Measurements from ENCODE around the gene RBM4B. TPM values are rescaled to one million over a fixed set of nuclear protein-coding genes. Genes with fewer than 3 reads are reported as not detected.
A peak's percentile ranks its signal among the peaks of the same experiment; 100 is the strongest.

Gene RBM4B
- total RNA-seq, 1 experiment from 2014 or later = 9.5 TPM

DNA sequence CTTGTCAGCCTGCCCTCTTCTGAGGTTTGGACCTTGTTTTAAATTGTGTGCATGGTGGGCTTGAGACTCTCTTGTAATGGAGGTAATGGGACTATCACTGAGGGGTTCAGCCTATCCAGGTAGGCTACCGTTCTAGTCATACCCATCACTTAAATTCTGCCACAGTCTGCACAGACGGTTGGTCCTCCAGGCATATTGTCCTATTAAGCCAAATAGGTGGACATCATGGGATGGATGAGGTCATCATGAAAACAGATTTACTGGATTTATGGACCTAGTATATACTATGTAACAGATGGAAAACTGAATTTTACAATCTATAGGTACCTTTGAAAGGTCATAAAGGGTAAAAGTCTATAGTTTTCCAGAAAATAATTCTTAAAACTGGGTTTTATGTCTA is 48.3 kb downstream of the RBM4B start:
- ChIA-PET CTCF (interaction anchor here (1.0 to 1.1 kb wide), 2 partner anchors 10 to 40 kb away, joined by 5 to 8 read pairs; no protein-coding TSS in a partner anchor), POLR2A (interaction anchor here (0.9 to 21.3 kb wide), 3 partner anchors 8 to 27 kb away, joined by 3 to 420 read pairs (median 420); partner anchors contain the start of genes RBM14 and RBM4)
- Mint-ChIP-seq H3K4me3 (ENCODE audit: unreplicated experiment) (no peak overlapping the region), H3K9me3 (ENCODE audit: unreplicated experiment) (no peaks in the 10 kb centered on the region), H3K36me3 (ENCODE audit: insufficient read depth, unreplicated experiment) (peaks cover 92% of the 10 kb centered on the region), H3K27me3 (ENCODE audit: insufficient read depth, unreplicated experiment) (no peaks in the 10 kb centered on the region), H3K4me1 (ENCODE audit: insufficient read depth, unreplicated experiment) (peaks cover 5% of the 10 kb centered on the region), H3K27ac (ENCODE audit: low read depth, unreplicated experiment) (no peak overlapping the region)
- DNase-seq (ENCODE audit: unreplicated experiment) = no peak
- no TSS peak for BruUV-seq (replicated peaks)
- intact Hi-C loops (cut with micrococcal nuclease) = no loop called here
- TF ChIP-seq, protein P1, sequence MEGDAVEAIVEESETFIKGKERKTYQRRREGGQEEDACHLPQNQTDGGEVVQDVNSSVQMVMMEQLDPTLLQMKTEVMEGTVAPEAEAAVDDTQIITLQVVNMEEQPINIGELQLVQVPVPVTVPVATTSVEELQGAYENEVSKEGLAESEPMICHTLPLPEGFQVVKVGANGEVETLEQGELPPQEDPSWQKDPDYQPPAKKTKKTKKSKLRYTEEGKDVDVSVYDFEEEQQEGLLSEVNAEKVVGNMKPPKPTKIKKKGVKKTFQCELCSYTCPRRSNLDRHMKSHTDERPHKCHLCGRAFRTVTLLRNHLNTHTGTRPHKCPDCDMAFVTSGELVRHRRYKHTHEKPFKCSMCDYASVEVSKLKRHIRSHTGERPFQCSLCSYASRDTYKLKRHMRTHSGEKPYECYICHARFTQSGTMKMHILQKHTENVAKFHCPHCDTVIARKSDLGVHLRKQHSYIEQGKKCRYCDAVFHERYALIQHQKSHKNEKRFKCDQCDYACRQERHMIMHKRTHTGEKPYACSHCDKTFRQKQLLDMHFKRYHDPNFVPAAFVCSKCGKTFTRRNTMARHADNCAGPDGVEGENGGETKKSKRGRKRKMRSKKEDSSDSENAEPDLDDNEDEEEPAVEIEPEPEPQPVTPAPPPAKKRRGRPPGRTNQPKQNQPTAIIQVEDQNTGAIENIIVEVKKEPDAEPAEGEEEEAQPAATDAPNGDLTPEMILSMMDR (IDR thresholded peaks at IDR 0.05; ENCODE audit: unreplicated experiment) = no peak

DNA sequence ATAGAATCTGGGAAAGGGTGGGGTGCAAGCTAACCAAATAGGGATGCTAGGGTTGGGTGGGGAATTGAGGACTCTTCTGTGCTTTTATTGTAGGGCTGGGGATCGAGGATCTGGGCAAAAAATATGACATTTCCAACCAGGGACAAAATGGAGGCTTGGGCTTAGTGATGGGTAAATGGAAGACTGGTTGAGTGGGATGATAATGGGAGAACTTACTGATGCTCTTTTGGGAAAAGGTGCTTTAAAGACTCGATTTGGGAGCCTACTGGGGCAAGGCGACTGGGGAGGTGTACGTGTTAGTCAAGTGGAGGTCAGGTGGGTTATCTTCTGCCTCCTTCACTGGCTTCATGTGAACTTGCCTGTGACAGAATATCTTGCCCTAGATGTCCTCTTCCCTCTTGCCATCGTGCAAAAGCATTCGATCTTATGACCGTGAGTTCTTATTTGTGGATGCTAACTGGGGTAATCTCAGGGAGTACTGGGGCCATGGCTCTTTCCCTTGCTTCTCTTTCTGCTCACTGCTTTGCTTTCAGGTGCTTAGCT is 49.6 kb downstream of the RBM4B start:
- Mint-ChIP-seq H3K27me3 (ENCODE audit: insufficient read depth, unreplicated experiment) (no peaks in the 10 kb centered on the region), H3K27ac (ENCODE audit: low read depth, unreplicated experiment) (no peak overlapping the region), H3K9me3 (ENCODE audit: unreplicated experiment) (no peaks in the 10 kb centered on the region), H3K4me3 (ENCODE audit: unreplicated experiment) (no peak overlapping the region), H3K4me1 (ENCODE audit: insufficient read depth, unreplicated experiment) (peaks cover 5% of the 10 kb centered on the region), H3K36me3 (ENCODE audit: insufficient read depth, unreplicated experiment) (peaks cover 91% of the 10 kb centered on the region)
- intact Hi-C loops (cut with micrococcal nuclease) = no loop called here
- ChIA-PET POLR2A (interaction anchor here (0.7 to 21.3 kb wide), 5 partner anchors 8 to 48 kb away, joined by 3 to 420 read pairs (median 6); partner anchors contain the start of genes RBM14 and RBM4), CTCF (interaction anchor here (0.7 to 1.2 kb wide), 3 partner anchors 9 to 219 kb away, joined by 3 read pairs; no protein-coding TSS in a partner anchor)
- no peak for DNase-seq (ENCODE audit: unreplicated experiment)
- TF ChIP-seq, protein P1 (IDR thresholded peaks at IDR 0.05; ENCODE audit: unreplicated experiment) = no peak
- BruUV-seq (replicated peaks) = no TSS peak

DNA sequence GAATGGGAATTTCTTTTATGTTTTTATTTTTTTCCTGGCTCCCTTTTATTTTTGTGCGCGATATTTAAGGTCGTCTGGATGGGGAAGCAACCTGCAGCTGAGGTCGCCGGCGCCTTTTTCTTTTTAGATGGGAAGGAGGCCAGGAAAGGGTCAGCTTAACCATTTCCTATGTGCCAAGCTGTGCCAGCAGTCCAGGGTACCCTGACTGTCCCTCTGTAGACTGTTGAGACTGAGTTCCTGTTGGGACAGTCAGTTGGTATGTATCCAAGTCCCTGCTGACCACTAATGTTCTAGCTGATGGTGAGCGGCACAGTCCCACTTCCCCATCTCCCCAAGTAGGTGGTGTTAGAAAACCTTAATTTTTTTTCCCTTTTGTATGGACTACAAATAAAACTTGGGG is 50.8 kb downstream of the RBM4B start:
- ChIA-PET CTCF (interaction anchor here (0.6 to 0.7 kb wide), 3 partner anchors 8 to 379 kb away, joined by 3 to 4 read pairs (median 3); no protein-coding TSS in a partner anchor), POLR2A (interaction anchor here (1.1 to 21.3 kb wide), 3 partner anchors 8 to 10 kb away, joined by 4 to 420 read pairs (median 6); partner anchors contain the start of genes RBM14 and RBM4)
- TSS peak; percentile 6 for BruUV-seq (replicated peaks)
- H3K36me3 Mint-ChIP-seq (ENCODE audit: insufficient read depth, unreplicated experiment) = peaks cover 96% of the 10 kb centered on the region
- intact Hi-C loops (cut with micrococcal nuclease) = no loop called here
- no peaks in the 10 kb centered on the region for H3K27me3 Mint-ChIP-seq (ENCODE audit: insufficient read depth, unreplicated experiment)
- H3K9me3 Mint-ChIP-seq (ENCODE audit: unreplicated experiment) = no peaks in the 10 kb centered on the region
- DNase-seq (ENCODE audit: unreplicated experiment) = no peak
- no peak overlapping the region for H3K27ac Mint-ChIP-seq (ENCODE audit: low read depth, unreplicated experiment)
- H3K4me3 Mint-ChIP-seq (ENCODE audit: unreplicated experiment) = no peak overlapping the region
- peaks cover 5% of the 10 kb centered on the region for H3K4me1 Mint-ChIP-seq (ENCODE audit: insufficient read depth, unreplicated experiment)
- TF ChIP-seq, protein P1 (IDR thresholded peaks at IDR 0.05; ENCODE audit: unreplicated experiment) = no peak

DNA sequence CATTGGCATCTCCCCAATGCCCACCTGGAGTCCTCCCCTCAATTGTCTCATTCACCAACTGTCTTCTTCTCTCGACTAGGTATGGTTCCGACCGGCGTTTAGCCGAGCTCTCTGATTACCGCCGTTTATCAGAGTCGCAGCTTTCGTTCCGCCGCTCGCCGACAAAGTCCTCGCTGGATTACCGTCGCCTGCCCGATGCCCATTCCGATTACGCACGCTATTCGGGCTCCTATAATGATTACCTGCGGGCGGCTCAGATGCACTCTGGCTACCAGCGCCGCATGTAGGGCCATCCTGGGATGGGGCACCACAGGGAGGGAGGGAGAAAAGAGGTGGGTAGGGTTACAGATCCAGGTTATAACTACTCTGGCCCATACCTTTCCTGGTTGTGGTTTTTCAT is 51.3 kb downstream of the RBM4B start:
- Mint-ChIP-seq H3K27ac (ENCODE audit: low read depth, unreplicated experiment) (no peak overlapping the region), H3K4me1 (ENCODE audit: insufficient read depth, unreplicated experiment) (peaks cover 5% of the 10 kb centered on the region), H3K4me3 (ENCODE audit: unreplicated experiment) (no peak overlapping the region), H3K27me3 (ENCODE audit: insufficient read depth, unreplicated experiment) (no peaks in the 10 kb centered on the region), H3K9me3 (ENCODE audit: unreplicated experiment) (no peaks in the 10 kb centered on the region), H3K36me3 (ENCODE audit: insufficient read depth, unreplicated experiment) (peaks cover 96% of the 10 kb centered on the region)
- POLR2A ChIA-PET = interaction anchor here (1.7 to 21.3 kb wide), 2 partner anchors 9 to 11 kb away, joined by 6 to 420 read pairs; partner anchors contain the start of genes RBM14 and RBM4
- no TSS peak for BruUV-seq (replicated peaks)
- TF ChIP-seq, protein P1 (IDR thresholded peaks at IDR 0.05; ENCODE audit: unreplicated experiment) = no peak
- intact Hi-C loops (cut with micrococcal nuclease) = no loop called here
- no peak for DNase-seq (ENCODE audit: unreplicated experiment)
- CTCF ChIA-PET = interaction anchor here (0.7 kb wide), 1 partner anchor 380 kb away, joined by 3 read pairs; no protein-coding TSS in a partner anchor
